ENCODE results near the gene GPHA2.
"Not testable (repeated sequence)": the region's sequence is repeated elsewhere in the genome, so short reads cannot be mapped to it uniquely, and the experiment has no call there.

Gene GPHA2, protein sequence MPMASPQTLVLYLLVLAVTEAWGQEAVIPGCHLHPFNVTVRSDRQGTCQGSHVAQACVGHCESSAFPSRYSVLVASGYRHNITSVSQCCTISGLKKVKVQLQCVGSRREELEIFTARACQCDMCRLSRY

GRCh38 chr11:64935359-64936081 lies at the start of gene GPHA2:
Gene GPHA2, minus strand, starts transcription at chr11:64935893. Its CDS starts 433 bp downstream, at chr11:64935460.
- DNase-seq: peak; percentile 54

DNA sequence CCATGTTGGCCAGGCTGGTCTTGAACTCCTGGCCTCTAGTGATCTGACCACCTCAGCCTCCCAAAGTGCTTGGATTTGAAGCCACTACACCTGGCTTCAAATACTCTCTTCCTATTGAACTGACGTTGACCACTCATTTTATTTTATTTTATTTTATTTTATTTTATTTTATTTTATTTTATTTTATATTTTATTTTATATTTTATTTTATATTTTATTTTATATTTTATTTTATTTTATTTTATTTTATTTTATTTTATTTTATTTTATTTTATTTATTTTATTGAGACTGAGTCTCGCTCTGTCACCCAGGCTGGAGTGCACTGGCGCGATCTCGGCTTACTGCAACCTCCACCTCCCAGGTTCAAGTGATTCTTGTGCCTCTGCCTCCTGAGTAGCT lies 47.6 kb upstream of the GPHA2 start:
- not testable (repeated sequence) for DNase-seq

- no peak for DNase-seq
Observed at GRCh38 chr11:64976651-64977050, 41.0 kb upstream of the GPHA2 start.

DNA sequence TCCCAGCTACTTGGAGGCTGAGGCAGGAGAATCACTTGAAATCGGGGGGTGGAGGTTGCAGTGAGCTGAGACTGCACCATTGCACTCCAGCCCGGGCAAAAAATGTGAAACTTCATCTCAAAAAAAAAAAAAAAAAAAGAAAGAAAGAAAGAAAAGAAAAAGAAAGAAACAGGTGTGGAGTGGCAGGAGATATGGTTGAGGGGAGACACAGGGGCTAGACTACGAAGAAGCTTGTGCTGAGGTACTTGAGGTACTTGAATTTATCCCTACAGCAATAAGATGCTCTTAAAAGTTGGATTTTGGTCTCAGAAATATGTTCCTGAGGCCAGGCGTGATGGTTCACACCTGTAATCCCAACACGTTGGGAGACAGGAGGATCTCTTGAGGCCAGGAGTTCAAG lies 38.4 kb upstream of the GPHA2 start:
- no peak for DNase-seq

- DNase-seq: no peak
Observed at GRCh38 chr11:64971421-64972233, 35.9 kb upstream of the GPHA2 start, which contains the start of gene MAJIN. Gene MAJIN, minus strand, starts transcription at chr11:64972108. Its CDS starts 12,703 bp downstream, at chr11:64959405.

DNA sequence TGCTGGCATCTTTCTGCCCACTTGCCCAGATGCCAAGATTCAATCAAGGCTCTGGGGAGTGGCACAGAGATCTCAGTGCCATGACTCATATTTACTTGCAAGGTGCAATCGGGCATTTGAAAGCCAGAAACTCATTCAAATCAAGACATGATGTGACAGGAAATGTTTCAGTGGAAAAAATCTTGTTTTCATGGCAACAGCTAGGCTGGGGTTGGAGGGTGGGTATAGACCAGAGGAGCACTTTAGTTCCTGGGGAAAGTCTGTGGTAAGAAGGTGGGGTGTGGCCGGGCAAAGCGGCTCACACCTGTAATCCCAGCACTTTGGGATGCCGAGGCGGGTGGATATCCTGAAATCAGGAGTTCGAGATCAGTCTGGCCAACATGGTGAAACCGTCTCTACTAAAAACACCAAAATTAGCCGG lies 35.0 kb upstream of the GPHA2 start:
- no peak for DNase-seq

DNA sequence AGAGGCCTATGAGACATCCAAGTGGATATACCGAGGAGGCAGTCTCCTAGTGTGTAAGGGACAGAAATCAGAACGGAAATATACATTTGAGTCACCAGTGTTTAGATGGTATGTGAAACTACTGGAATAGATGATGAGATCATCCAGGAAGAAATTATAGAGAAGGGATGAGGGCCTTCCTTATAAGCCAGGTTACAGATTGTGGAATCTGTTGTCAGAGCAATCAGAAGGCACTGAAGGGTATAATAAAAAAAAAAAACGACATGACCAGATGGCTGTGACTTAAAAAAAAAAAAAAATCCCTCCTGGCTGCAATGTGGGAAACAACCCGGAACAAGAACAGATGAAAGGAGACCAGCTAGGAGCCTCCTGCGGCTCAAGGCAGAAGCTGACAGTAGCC lies 33.5 kb upstream of the GPHA2 start:
- no peak for DNase-seq

DNA sequence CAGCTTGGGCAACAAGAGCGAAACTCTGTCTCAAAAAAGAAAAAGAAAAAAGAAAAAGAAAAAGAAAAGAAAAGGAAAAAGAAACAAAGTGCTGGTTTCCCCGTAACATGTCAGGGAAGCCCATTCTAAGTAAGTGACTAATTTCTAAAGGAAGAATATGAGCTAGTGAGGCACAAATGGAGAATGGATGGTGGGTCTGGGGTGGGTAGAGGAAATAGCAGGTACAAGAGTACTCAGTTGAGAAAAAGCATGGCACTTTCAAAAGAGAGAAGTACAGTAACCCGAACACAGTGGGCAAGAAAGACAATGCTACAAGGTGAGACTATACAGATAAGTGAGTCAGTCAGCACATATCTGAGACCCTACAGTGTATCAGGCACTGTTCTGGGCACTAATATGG lies 31.7 kb upstream of the GPHA2 start:
- DNase-seq: no peak

DNA sequence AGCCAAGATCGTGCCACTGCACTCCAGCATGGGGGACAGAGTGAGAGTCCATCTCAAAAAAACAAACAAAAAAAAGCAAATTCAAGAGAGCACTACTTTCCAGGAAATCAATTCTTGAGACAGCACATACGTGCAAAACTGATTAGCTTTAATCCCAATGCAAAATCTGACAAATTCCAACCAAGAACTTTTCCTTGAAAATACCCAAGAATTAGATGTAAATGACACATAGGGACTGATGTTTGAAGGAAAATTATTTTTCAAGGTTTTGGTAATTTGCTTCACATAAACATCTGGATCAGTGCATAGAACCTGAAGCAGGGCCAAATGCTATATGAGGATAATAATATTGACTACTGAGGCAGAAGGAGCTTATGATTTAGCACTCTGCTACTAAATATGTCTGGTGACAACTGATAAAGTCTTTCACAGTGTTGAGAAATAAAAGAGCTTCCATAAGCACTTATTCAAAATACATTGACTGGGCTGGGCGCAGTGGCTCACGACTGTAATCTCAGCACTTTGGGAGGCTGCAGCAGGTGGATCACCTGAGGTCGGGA lies 27.5 kb upstream of the GPHA2 start:
- no peak for DNase-seq

- no peak for DNase-seq
Observed at GRCh38 chr11:64960719-64961118, 25.0 kb upstream of the GPHA2 start.

GRCh38 chr11:64959498-64959897 lies 23.8 kb upstream of the GPHA2 start:
- DNase-seq: no peak

GRCh38 chr11:64954201-64954600 lies 18.5 kb upstream of the GPHA2 start:
- DNase-seq: no peak

DNA sequence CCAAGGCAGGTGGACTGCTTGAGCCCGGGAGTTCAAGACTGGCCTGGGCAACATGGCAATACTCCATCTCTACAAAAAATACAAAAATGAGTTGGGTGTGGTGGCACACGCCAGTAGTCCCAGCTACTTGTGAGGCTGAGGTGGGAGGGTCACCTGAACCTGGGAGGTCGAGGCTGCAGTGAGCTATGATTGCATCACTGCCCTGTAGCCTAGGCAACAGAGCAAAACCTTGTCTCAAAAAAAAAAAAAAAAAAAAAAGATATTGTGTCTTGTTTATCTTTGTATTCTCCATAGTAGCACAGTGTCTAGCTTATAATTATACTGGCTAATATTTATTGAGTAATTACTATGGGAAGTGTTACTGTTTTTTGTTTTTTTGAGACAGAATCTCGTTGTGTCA lies 15.8 kb upstream of the GPHA2 start:
- DNase-seq: no peak

- no peak for DNase-seq
Observed at GRCh38 chr11:64947208-64947814, 11.6 kb upstream of the GPHA2 start.

DNA sequence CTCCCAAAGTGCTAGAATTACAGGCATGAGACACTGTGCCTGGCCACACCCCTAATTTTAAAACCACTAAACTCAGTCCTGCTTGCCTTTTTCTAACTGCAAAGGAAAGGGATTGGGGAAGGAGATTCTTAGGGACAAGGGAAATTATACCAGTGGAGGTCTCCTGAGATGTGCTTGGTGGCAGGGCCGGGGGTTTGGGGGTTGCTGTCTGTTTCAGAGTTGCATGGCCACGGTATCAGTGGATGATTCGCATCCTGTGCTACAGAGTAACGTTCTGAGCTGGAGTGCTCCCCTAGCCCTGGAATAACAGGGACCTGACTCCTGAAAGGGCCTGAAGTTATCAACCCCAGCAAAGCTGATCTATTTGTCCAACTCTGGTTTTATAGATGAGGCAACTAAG lies 846 bp upstream of the GPHA2 start:
- no peak for DNase-seq

DNA sequence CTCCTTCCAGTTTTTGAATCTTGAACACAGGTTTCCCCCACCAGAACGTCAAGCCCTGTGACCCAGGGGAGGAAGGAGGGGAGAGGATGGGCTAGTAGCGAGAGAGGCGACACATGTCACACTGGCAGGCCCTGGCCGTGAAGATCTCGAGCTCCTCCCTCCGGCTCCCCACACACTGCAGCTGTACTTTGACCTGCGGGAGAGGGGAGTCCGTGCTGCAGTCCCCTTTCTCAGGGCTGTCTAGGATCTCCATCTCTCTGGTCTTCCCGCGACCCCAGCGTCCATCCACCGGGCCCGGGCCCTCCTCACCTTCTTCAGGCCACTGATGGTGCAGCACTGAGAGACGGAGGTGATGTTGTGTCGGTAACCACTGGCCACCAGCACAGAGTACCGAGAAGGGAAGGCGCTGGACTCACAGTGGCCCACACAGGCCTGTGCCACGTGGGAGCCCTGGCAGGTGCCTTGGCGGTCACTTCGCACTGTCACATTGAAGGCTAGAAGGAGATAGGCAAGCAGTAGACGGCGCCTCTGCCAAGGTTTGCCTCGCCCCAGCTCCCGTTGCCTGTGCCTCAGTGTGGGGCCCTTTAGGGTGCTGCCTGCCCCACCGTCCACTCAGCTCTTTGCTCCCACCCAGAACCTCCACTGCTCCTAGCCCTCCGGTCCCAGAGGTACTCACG lies 873 bp downstream of the GPHA2 start:
- DNase-seq: no peak

DNA sequence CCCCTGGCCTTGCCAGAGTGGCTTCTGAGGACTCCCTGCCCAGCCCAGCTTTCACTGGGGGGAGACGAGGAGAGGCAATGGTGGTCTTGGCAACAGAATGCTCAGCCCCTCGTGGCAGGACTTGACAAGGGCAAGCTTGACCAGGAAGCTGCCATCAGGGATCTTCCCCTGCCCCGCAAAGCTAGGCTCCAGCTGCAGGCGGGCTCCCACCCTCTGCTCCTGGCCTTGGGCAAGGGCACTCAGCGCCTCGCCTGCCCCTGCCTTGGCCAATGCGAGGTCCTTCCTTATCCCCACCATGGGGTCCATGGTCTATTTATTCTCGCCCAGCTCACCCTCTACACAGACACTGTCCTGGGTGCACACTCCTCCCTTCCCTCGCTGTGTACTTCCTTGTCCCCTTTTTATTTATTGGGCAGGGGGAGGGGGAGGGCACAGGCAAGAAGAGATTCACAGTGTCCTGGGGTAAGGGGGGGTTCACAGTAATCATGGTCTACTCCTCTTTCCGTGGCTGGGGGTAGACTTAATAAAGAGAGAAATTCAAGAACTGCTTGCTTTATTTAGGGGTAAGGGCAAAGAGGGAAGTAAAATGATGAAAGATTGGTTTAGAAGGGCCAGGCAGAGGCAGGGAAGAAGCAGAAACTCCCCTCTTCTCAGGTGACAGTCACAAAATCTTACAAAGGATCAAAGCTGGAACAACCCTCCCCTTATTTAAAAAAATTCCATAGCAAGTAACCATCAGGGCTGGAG lies 1.6 kb downstream of the GPHA2 start:
- DNase-seq: no peak

GRCh38 chr11:64933213-64933934 lies 2.3 kb downstream of the GPHA2 start:
- no peak for DNase-seq

DNA sequence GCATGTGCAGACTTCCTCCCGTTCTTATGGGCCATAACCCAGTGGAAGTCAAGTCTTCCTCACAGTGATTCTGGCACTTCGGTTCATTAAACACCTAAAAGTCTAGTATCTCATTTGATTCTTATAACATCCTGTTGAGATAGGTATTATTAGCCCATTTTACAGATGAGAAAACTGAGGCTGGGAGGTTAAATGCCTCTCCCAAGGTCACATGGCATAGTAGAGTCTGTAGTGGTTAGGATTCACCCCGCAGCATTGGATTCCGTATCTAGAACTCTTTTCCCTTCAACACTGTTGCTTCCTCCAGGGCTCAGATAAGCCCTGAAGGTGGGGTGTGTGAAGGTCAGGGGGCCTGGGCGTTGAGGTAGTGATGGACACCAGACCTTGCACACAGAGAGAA lies 3.4 kb downstream of the GPHA2 start:
- no peak for DNase-seq

DNA sequence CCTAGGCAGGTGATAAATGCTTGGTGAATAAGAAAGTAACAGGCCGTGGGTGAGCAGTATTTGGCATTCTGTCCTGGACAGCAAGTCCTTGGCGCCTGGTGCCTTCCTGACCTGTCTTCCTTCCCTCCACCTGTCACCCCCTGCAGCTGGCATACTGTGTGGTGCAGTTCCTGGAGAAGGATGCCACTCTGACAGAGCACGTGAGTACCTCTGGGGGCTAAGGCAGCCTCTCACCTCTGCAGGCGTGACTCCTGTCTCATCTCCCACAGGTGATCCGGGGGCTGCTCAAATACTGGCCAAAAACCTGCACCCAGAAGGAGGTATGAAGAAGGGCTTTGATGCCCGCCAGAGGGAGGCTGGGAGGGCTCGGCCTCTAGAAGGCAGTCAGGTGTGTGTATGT lies 4.4 kb downstream of the GPHA2 start:
- DNase-seq: no peak

GRCh38 chr11:64930340-64930739 lies 5.4 kb downstream of the GPHA2 start:
- DNase-seq: no peak

All from NCI-H345 (cell line).